Measurements from ENCODE around the gene SDHA.
"Not testable (repeated sequence)": the region's sequence is repeated elsewhere in the genome, so short reads cannot be mapped to it uniquely, and the experiment has no call there.

Gene SDHA

DNA sequence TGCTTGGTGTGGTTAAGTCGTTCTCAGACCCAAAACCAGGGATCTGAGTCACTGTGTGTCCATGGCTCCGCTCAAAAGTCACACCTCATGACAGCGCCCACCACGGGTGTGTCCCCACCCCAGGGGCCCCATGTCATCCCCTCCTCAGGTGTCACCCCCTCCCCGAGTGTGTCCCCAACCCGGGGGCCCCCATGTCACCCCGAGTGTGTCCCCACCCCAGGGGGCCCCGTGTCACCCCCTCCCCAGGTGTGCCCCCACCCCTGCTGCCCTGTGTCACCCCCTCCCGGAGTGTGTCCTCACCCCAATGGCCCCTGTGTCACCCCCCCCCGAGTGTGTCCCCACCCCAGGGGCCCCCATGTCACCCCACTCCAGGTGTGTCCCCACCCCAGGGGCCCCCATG is 21.8 kb upstream of the SDHA start:
- no peak for DNase-seq (ENCODE audit: low read depth in 2 of 2, low spot score in 1 of 2)

DNA sequence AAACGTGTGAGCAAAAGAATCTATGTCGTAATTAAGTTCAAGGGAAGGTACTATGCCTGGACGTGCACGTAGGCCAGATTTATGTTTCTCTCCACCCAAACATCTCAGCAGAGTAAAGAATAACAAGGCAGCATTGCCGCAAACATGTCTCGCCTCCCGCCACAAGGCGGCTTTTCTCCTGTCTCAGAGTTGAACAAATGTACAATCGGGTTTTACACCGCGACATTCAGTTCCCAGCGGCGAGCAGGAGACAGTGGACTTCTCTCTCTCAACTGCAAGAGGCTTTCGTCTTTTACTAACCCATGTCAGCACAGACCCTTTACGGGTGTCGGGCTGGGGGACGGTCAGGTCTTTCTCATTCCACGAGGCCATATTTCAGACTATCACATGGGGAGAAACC is 21.1 kb upstream of the SDHA start:
- not testable (repeated sequence) for DNase-seq (ENCODE audit: low read depth in 2 of 2, low spot score in 1 of 2)

DNA sequence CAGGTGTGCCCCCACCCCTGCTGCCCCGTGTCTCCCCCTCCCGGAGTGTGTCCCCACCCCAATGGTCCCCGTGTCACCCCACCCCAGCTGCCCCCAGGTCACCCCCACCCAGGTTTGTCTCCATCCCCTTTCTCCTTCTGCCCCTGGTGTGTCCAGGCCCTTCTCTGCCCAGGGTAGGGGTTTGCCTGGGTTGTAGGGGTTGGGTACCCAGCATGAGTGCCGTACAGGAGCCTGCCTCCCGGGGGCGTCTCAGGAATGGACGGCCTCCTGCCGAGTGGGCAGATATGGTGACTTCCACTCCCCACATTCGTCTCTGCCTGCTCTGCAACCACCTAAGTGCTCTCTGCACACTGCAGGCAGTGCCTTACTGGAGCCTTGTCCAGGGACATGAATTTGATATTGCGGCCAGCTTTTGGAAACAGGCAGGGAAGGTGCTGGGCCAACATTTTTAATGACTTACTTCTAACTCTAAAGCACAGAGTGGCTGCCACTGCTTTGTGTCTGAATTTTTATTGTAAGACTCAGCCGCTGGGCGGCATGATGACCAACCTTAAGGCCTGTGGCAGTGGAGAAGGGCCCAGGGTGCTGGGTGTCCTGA is 20.1 kb upstream of the SDHA start:
- no peak for DNase-seq (ENCODE audit: low read depth in 2 of 2, low spot score in 1 of 2)

DNA sequence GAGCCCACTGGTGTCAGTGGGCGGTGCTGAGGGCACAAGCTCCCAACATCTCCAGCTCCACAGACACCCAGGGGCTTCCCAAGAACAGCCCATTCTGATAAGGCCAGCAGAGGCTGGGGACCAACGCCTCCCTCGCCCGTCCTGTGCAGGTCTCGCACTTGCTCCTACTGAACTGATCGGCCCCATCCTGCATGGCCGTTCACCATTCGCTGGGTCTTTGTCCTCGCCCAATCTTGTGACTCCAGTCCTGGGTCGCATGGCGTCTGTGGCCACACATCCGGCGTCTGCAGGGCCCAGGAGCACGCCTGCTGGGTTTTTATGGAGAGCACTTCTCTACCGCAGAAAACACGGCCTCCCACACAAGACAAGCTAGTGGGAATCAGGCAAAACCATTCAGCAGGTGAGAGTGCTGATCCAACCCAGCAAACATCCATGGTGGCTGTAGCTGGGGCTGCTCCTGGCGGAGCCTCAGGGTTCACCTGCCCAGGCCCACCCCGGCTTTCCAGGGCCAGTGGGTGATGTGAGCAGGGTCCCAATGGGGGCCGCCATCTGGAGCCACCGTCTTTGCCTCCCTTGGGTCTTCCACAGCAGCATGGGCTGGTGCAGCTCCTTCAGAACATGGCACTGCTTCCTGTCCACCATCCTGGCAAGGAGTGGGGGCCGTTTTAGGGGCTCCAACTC is 19.5 kb upstream of the SDHA start:
- no peak for DNase-seq (ENCODE audit: low read depth in 2 of 2, low spot score in 1 of 2)

DNA sequence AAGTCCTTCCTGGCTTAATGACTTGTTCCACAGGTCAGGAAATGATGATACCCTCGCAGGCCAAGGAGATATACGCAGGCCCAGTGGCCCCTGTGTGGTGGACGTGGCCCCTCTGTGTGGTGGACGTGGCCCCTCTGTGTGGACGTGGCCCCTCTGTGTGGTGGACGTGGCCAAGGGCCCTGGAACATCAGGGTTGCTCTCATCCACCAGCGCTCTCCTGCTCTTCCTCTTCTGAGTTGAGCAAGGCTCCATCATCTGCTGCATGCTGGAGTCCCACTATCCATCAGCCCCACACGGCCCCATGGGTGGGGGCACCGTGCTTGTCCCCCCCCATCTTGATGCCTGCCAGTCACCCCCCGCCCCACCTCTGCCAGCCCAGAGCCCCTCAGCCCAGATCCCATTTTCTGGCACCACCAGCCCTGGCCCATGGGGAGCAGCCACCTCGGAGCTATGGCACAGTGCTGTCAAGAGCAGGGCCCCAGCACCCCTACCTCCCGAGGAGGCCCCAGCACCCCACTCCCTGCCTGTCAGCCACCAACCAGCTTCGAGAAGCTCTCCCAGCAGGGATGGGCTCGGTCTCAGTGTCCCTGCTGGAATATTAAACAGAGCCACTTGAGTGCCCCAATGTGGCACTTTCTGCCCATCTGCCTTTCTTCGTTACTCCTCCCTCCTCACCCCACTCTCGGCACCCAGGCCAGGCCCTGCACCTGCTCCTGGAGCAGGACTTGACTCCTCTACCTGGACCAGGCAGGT is 18.7 kb upstream of the SDHA start:
- no peak for DNase-seq (ENCODE audit: low read depth in 2 of 2, low spot score in 1 of 2)

DNA sequence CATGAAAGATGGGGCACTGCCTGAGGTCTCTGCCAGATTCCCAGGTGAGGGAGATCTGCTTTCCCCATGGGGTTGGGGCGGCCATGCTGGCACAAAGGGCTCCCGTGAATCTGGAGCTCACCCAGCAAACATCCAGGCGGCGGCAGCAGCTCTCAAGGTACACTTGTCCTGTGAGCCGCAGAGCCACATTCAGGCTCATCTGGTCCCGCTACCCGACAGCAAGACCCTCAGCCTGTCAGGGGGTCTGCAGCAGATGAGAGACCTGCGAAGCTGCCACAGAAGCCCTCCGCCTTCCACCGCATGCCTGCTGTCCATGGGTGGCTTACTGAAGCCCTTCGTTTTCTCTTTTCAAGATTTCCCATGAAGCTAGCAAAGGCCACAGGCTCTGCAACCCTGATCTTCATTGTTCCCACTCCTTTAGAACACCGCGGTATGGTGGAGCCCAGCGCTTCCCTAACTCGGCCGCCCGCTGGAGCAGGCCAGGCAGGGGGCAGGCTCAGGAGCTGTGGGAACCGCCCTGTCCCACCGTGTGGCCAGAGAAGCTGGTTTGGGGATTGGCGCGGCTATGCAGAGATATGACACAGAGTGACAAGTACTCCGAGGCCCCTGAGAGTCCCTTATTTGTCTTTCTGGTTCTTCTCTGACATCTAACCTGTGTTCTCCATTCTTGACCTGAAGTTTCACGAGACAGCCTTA is 18.0 kb upstream of the SDHA start:
- no peak for DNase-seq (ENCODE audit: low read depth in 2 of 2, low spot score in 1 of 2)

DNA sequence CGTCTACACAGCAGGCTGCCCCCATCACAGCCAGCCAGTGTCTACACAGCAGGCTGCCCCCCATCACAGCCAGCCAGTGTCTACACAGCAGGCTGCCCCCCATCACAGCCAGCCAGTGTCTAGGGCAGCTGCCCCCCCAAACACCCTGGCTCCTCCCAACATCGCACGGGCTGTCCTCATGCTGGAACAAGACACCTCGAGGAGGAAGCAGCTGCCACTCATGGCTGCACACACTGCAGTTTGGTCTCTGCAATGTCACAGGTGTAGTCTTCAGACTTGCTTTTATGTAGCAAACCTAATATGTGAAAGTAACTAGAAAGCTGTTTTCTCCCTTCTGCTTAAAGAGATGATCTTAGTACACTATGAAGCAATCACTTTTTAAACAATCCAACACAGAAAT is 17.1 kb upstream of the SDHA start:
- DNase-seq (ENCODE audit: low read depth in 2 of 2, low spot score in 1 of 2), result no peak

DNA sequence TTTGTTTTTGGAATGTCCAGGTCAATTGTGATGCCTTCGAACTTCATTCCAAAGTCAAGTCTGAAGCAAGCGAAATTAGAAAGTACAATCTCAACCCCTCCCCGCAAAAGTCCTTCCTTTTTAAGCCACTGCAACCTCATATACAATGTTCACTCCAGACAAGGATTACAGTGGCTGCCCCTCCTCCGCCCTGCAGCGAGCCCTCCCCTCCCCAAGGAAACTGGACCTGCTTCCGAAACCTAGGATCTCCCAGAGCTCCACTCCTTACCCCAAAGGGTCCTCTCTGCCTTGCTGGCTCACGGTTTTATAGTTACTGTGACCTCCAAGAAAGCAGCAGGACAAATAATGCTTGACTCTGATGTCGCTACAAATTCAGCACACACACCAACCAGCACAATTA is 16.4 kb upstream of the SDHA start:
- DNase-seq (ENCODE audit: low read depth in 2 of 2, low spot score in 1 of 2), result no peak

DNA sequence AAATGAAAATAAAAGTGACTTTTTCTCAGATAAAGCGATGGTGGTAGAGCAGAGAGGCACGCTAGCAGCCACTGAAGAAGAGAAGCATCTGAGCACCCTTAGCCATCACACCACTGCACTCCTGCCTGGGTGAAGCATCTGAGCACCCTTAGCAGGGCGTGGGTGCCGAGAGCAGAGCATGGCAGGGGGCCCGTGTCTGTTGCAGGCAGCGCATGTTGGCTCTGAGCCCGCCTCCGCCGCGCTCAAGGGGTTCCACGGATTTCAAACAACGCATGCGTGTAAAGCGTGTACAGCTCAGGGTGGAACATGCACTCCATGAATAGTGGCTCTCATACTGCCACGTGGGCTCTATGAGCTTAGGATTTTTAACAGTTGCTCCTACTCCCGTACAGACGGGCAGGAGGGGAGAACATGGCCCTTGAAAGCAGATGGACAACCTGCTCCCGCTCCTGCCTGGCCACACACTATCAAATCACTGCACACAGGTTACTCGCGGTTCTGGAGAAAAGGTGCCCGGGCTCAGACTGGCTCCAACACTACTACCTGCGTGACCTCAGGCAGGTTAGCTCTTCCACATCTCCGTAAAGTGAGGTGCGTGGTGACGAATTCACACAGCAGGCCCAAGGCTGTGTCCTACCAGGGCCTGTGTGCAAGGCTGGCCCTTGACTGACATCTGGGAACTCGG is 14.7 kb upstream of the SDHA start:
- DNase-seq (ENCODE audit: low read depth in 2 of 2, low spot score in 1 of 2), result no peak

DNA sequence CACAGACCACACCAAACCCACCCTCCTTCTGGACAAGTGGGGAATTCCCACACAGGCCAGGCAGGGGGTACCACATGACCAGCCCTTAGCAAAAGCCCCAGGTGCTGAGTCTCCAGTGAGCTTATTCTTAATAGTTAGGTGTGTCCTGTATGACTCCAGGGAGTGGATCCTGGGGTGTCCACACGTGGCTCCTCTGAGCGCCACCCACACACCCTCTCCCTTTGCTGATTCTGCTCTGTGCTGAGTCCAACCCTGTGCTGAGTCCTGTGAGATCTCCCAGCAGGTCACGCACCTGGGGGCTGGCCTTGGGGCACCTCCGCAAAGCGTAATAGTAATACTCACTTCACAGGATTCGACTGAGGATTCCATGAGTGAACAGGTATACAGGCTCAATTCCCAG is 14.1 kb upstream of the SDHA start:
- no peak for DNase-seq (ENCODE audit: low read depth in 2 of 2, low spot score in 1 of 2)

DNA sequence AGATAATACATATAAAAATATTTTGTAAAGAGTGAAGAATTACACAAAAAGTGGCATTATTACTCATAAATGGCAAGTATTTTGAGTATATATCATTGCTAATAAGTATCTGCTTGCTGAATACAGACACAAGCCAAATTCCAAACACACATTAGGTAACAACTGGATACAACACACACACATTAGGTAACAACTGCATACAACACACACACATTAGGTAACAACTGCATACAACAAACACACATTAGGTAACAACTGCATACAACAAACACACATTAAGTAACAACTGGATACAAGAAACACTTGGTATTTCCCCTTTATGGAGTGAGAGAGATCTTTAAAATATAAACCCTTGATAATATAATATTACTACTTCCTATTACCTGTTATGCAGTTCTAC is 13.7 kb upstream of the SDHA start:
- DNase-seq (ENCODE audit: low read depth in 2 of 2, low spot score in 1 of 2), result no peak

DNA sequence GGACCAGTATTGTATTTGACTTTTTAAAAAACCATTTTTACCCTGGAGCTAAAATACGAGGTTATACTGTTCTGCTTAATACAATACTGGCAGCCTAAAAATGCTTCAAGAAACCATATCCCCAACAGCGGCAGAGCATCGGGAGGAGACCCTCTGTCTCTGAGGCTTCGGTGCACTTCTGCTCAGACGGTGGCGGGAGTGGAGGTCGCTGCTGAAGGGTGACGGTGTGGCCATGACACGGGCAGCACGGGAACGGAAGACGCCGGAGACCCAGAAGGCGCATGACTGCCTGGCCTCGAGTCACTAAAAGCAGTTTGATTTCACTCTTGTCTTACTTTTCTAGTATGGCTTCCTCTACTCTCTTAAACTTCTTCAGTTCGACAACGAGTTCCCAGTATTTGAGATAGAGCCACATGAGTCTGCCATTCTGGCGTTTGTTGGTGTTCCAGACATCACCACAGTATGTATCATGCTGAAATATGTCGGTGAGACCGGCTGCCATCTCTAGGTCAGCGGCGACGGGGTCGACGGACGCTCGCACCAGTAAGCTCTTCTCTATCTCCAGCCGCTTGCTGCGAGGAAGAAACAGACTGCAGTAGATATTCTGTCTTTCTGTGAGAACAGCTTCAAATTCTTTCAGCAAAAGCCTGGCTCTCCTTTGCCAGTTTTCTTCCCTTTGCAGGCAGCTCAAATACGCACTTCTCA is 13.0 kb upstream of the SDHA start:
- no peak for DNase-seq (ENCODE audit: low read depth in 2 of 2, low spot score in 1 of 2)

DNA sequence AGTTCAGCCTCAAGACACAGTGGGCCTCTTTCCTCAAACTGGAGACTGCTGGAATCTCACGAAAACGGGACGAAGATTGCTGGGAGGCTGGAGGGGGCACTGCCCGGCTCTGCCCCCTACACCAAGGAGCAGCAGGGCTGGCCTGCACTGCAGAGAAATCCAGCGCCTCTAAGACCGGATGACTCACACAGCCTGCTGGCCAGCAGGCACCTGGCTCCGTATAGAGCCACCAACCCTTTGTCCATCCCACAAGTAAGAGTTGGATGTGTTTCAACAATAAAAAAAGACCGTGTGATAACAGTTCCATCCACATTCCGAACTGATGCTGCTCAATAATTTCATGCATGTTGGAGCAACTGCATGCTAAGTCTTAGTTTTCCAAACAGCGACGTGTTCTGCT is 11.7 kb upstream of the SDHA start:
- no peak for DNase-seq (ENCODE audit: low read depth in 2 of 2, low spot score in 1 of 2)

DNA sequence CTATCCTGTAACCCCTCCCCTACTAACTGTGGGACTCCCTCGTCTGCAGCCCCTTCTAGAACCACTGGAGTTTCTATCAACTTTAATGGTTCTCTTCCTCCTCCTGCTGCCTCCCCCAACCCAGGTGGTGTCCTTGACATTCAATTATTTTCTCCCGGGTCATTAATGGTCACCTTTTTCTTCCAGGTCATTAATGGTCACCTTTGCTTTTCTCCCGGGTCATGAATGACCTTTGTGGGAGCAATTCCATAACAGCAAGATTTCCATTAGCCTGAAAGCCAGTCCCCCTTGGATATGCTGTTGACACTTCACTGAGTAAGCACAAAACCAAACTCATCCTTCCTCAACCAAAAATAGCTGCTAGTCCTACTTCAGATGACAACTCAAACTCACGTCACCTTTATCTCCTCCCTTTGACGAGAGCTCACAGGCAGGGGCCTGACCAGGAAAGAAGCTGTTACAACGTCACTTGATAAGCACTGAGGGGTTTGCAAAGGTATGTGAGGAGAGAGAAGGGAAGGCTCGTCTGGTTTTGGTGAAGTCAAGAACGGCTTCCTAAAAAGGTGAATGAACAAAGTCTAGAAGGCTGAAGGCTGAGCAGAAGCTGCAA is 11.1 kb upstream of the SDHA start:
- no peak for DNase-seq (ENCODE audit: low read depth in 2 of 2, low spot score in 1 of 2)

DNA sequence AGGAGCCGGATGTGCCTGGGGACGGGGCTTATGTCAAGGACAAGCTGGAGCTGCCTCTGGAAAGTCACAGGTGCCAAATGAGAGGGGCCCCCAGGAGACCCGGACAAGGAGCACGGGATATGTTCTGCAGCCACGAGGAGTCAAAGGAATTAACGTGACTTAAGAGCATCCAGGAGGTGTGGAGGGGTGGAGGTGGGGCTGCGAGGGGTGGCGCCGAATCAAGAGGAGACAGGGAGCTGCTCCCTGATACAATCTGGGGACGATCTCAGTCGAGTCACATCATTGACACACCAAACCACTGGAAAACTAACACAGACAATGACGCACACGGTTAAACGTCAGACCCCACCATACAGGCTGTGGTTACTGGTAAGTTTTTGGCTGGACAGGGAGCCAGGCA is 10.5 kb upstream of the SDHA start:
- no peak for DNase-seq (ENCODE audit: low read depth in 2 of 2, low spot score in 1 of 2)

DNA sequence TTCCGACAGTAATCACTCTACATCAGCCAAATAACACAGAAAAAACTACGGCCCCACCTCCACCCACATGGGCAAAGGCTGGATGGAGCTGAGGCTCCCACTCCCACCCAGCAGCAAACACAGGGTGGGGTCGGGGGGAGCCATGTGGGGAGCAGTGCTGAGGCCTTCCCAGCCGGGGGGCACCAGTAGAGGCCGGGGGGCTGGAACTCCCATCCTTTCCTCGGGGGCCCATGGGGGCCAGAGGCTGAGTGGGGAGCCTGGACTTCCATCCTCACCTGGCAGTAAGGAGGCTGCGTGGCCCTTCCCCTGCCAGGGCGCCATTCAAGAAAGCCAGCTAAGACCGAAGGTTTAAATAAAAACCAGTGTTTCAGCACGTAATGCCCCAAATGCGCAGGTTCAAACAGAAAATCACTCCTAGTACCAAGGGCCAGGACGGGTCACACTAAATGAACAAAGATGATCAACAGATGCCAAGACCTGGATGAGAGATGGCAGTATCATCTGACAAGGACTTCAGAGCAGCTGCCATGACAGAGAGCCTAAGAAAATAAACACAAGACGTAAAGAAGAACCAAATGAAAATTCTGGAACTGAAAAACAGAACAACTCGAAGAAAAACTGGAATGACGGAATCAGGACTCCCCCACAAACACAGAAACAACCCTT is 9.5 kb upstream of the SDHA start:
- DNase-seq (ENCODE audit: low read depth in 2 of 2, low spot score in 1 of 2), result no peak

DNA sequence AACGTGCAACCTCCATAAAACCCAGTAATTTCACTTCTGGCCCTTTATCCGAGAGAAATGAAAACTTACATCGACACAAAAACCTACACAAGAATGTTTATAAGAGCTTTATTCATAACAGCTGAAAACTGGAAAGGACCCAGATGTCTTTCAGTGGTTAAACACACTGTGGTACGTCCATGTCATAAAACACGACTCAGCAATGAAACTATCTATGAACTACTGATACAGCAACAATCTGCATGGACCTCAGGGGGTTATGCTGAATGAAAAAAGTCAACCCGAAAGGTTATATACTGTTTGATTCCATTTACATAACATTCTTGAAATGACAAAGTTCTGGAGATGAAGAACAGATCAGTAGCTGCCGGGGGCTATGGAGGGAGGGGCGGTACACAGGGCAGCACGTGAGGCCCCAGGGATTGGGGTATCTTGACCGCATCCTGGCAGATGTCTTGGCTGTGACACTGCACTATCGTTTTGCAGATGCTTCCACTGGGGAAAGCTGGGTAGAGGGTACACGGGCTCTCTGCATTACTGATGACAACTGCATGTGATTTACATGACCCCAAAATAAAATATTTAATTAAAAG is 4.2 kb upstream of the SDHA start:
- no peak for DNase-seq (ENCODE audit: low read depth in 2 of 2, low spot score in 1 of 2)

DNA sequence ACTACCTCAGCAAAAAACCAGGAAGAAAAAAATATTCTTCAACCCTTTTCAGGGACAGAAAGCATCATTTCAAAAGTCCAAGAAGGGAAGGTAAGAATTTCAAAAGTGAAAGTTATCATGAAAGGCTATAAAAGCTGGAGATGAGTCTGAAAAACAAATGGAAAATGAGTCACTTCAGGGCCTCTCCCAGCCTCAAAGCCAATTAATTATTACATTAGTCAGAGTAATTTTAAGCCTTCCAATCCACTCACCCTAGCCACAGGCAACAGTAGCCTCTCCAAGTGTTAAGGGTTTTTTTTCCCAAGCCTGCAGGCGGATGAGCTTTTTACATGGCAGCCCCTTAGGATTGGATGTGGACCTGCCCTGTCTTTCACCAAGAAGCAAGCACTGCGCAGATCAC is 2.9 kb upstream of the SDHA start:
- not testable (repeated sequence) for DNase-seq (ENCODE audit: low read depth in 2 of 2, low spot score in 1 of 2)

DNA sequence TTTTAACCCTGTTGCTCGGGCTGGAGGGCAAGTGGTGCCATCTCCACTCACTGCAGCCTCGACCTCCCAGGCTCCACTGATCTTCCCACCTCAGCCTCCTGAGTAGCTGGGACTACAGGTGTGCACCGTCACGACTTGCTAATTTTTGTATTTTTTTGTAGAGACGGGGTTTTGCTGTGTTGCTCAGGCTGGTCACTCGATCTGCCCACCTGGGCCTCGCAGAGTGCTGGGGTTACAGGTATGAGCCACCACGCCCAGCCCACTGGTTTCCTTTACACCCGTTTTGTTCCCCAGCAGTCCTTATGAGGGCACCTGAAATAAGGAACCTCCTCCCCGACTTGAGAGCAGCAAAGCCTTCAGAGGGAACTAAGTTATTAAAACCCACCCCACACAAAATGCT is 2.0 kb upstream of the SDHA start:
- not testable (repeated sequence) for DNase-seq (ENCODE audit: low read depth in 2 of 2, low spot score in 1 of 2)

All from stimulated activated CD8-positive, alpha-beta memory T cell treated with anti-CD3 and anti-CD28 coated beads, Interleukin-4, amount 100 ng/mL, for 4 hours (primary cell).